Stimulated activated CD4-positive, alpha-beta T cell treated with anti-CD3 and anti-CD28 coated beads, Interleukin-15, amount 100 ng/mL, for 24 hours (primary cell): ENCODE results near the gene CCDC192.

Experiments
- DNase-seq: peaks from one replicate; pipeline ENCODE4 v3.0.0-alpha.2; 2020

The CCDC192 gene

DNA sequence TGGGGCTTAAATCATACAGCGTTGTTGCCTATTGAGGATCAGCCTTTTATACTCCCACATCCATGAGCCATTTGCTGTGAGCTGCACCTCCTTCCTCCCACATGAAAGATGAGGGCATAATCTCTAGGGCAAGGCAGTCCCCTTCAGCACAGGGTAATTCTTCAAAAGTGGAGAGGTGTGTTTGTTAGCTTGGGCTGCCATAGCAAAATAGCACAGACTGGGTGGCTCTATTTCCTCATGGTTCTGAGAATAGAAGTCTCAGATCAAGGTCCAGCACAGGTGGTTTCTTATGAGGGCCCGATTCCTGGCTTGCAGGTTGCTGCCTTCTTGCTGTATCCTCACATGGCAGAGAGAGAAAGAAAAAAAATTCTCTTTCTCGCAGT lies 258.6 kb downstream of the CCDC192 start:
- no peak for DNase-seq

DNA sequence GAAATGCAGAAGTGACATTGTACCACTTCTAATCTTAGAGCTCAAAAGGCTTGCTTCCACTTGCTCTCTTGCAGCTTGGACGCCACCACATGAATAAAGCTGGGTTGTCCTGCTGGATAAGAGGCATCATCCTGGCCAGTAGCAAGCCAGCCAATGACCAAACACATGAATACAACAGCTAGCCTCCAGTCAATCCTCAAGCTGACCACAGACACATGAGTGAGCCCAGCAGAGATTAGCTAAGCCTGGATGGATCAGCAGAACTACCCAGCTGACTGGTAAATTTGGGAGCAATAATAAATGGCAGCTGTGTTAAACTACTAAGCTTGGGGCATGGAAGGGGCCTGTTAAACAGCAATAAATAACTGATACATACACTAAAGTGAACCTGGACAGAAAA lies 259.3 kb downstream of the CCDC192 start:
- no peak for DNase-seq

GRCh38 chr5:127963233-127963632 lies 260.0 kb downstream of the CCDC192 start:
- DNase-seq = no peak

- DNase-seq = no peak
Measured at GRCh38 chr5:127963931-127964330, 260.7 kb downstream of the CCDC192 start.

GRCh38 chr5:127967323-127967982 lies 264.3 kb downstream of the CCDC192 start:
- no peak for DNase-seq

DNA sequence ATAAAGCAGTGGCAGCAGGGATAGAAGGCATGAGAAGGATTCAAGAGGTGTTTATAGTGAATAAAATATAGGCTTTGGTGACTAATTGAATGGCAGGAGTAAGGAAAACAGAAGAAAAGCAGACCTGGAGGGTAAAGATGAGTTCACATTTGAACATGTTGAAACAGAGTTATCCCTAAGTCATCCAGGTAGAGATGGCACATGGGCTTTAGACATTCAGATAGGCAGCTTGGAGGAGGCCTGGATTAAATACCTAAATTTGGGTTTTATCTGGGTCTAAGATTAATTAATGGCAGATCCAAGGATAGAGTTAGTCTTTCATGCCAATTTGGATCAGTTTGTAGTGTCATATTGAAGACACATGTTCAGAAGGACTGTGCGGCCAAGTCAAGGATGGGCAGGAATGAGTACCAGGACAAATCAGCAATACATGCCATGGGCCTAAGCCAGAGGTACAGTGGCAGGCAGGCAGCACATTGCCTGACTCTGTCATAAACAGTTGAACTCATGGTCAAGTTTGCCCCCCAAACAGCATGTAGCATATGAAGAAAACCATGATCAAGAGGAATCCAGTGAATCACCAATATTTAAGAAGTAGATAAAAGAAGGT lies 264.9 kb downstream of the CCDC192 start:
- no peak for DNase-seq

GRCh38 chr5:127969002-127969401 lies 265.8 kb downstream of the CCDC192 start:
- no peak for DNase-seq

GRCh38 chr5:127969651-127970050 lies 266.5 kb downstream of the CCDC192 start:
- no peak for DNase-seq

GRCh38 chr5:127970081-127970480 lies 266.9 kb downstream of the CCDC192 start:
- DNase-seq = no peak

- no peak for DNase-seq
Measured at GRCh38 chr5:127970854-127971425, 267.7 kb downstream of the CCDC192 start.

- DNase-seq = no peak
Measured at GRCh38 chr5:127975961-127976360, 272.8 kb downstream of the CCDC192 start.

GRCh38 chr5:127976525-127976924 lies 273.3 kb downstream of the CCDC192 start:
- no peak for DNase-seq

DNA sequence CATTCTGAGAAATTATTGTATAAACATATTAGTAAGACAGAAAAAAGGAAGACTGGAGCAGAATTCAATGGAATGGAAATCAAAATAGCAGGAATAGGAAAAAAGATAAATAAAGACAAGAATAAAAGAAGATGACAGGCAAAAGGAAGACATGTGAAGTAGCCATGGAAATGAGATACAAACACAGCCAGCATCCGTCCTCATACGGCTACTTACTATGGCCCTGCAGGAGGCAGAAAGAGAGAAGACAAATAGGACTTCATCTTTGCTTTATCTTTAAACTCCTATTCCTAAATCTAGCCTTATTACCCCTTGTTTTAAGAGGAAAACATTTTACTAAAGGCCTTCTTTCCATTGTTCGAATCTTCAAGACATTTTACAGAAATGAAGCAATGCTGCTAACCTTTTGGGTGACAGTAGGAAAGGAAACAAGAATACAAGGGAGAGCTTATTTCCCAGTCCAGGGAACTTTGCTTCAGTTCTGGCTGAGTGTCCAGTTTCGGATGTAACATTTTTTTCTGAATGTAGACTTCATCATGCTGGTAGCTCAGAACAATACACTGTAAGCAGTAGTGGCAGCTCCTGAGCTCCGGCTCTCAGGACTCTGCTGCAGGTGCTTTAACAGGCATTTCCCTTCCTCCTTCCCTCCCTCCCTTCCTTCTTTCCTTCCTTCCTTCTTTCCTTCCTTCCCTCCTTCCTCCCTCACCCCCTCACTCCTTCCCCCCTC lies 274.0 kb downstream of the CCDC192 start:
- no peak for DNase-seq

DNA sequence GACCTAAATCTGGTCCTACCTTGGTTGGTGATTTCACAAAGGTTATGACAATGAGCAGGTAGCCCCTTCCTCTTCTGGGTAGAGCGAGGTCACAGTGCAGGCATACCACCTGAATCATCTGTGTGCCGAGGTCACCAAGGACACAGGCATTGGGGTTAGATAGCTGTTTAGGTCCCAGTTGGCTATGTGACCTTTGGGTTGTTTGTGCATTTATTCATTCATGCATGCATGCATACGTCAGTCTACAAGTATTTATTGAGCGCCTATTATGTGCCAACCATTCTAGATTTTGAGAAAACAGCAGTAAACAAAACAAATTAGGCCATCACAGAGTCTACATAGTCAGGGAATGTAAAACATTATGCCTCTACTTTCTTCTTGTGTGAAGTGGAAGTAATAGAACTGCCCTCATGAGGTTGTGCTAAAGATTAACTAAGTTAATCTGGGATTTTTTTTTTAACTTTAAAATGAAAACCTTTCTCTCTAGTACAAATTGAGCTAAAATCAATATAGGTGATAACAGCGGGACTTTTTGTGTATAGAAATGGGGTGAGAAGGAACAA lies 275.6 kb downstream of the CCDC192 start:
- DNase-seq = no peak

GRCh38 chr5:127979475-127979874 lies 276.3 kb downstream of the CCDC192 start:
- DNase-seq = no peak

- DNase-seq = no peak
Measured at GRCh38 chr5:127980843-127981242, 277.7 kb downstream of the CCDC192 start.

GRCh38 chr5:127981498-127981897 lies 278.3 kb downstream of the CCDC192 start:
- DNase-seq = no peak

DNA sequence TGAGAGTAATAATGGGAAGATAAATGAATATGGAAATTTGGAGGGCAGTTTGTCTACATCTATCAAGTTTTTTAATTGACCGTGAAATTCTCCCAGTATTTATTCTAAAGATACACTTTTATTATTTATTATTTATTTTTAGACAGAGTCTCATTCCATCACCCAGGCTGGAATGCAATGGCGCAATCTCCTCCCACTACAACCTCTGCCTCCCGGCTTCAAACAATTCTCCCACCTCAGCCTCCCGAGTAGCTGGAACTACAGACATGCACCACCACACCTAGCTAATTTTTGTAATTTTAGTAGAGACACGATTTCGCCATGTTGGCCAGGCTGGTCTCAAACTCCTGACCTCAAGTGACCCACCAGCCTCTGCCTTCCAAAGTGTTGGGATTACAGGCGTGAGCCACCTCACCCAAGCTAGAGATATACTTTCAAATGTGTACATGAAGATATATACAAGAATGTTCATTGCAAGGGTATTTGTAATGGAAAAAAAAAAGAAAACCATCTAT lies 282.7 kb downstream of the CCDC192 start:
- DNase-seq = no peak

GRCh38 chr5:127987354-127988145 lies 284.4 kb downstream of the CCDC192 start:
- DNase-seq = no peak

GRCh38 chr5:127988146-127988760 lies 285.1 kb downstream of the CCDC192 start:
- no peak for DNase-seq
